Left lobe of liver (tissue), 2 donors: ENCODE data around the gene SMC1B. TPM values are rescaled to one million over a fixed set of nuclear protein-coding genes. Genes with fewer than 3 reads are reported as not detected.
"Not testable (repeated sequence)": the region's sequence is repeated elsewhere in the genome, so short reads cannot be mapped to it uniquely, and the experiment has no call there.

Source experiments
- ATAC-seq: fragments of 200-7000 bp; cut with Tn5 transposase; one replicate; pipeline ENCODE4 v1.9.1; 2020; ENCODE audit warnings: mild to moderate bottlenecking, moderate library complexity
- DNase-seq: peaks from one replicate; pipeline ENCODE4 v3.0.0-alpha.2; 2020; ENCODE audit warnings: low spot score
- total RNA-seq: library from RNA; stranded (reverse); gene quantifications from one replicate; pipeline ENCODE4 v1.2.1, GENCODE V29; 2021
- donor health status: DM: no; HTN: no; CAD: no; lungs with moderate emphysema.
- donor health status: DM: no; HTN: yes; CAD: no.

Gene SMC1B
- total RNA-seq, 1 donor from 2014 or later = not detected

- not testable (repeated sequence) for ATAC-seq, DNase-seq
Observed at GRCh38 chr22:45328261-45328660, 85.1 kb downstream of the SMC1B start.

DNA sequence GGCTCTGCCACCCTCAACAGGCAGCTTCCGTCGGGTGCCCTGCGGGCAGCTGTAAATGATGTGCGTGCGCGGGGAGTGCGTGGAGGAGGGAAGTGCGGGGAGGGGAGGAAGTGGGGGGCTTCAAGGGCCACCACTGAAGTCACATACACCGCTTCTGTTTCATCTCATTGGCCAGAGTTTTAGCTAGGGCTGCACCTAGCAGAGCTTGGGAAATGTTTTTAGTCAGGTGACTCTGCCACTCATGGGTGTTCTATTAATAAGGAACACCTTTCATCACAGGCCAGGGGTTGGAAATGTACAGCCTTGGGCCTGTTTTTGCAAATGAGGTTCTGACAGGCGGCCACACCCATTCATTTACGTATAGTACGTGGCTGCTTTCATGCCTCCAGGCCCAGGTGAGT, 89.1 kb downstream of the SMC1B start:
- no peak for ATAC-seq
- DNase-seq = no peak

GRCh38 chr22:45323695-45324094, 89.7 kb downstream of the SMC1B start:
- DNase-seq (no peak), ATAC-seq (no peak)

- peak; percentile 84 for ATAC-seq
- peak; percentile 67 for DNase-seq
Observed at GRCh38 chr22:45322873-45323525, 90.4 kb downstream of the SMC1B start.

DNA sequence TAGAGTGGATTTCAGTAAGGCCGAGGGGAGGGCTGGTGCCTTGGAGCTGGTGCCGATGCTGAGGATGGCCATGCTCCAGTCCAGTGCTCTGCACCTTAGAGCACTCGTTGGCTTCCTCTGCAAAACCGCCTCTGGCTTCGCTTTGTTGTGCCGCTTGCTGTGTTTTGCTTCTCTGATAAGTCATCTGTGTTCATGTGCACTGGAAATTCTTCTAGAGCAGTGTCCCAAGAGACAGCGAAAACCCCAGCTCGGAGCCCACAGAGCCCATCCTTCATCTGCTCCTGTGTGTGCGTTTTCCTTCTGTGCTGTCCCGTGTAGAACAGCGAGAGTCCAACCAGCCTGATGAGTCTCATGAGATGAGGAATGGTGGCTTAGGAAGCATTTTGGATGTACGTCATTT, 91.6 kb downstream of the SMC1B start:
- no peak for DNase-seq
- ATAC-seq = no peak

DNA sequence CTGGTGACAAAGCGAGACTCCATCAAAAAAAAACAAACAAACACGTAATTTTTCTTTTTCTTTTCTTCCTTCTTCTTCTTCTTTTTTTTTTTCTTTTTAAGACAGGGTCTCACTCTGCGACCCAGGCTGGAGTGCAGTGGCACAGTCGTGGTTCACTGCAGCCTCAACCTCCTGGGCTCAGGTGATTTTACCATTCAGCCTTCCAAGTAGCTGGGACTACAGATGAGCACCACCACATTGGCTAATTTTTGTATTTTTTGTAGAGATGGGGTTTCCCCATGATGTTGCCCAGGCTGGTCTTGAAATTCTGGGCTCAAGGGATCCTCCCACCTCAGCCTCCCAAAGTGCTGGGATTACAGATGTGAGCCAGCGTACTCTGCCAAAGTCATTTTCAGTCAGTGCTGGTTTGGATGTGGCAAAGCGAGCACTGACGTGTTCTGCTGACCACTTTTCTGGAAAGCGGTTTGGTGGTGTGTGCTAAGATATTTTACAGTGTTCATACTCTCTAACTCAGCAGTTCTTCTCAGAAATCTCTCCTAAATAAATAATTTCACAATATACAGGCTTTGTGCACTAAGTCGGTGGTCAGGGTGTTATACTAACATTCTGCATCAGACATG, 92.9 kb downstream of the SMC1B start:
- no peak for DNase-seq
- ATAC-seq = no peak

DNA sequence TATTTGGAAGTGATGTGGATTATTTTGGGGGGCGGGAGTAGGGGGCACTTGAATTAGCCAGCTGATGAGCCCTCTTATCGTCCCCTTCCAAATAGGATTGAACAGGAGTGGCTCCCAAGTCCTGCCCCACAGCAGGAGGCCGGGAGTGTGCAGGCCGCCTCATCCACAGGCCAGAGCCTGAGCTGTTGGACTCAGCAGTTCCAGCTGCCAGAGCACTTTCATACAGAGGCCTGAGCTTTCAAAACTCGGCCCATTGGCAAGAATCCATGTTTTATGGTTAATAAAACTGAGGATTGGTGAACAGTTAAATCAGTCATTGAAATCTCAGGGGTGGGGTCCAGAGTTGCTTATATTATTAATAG, 94.1 kb downstream of the SMC1B start:
- peak; percentile 38 for ATAC-seq
- DNase-seq = no peak

- DNase-seq = no peak
- ATAC-seq = no peak
Observed at GRCh38 chr22:45318558-45319323, 94.7 kb downstream of the SMC1B start.

- DNase-seq = peak; percentile 64
- no peak for ATAC-seq
Observed at GRCh38 chr22:45318168-45318557, 95.2 kb downstream of the SMC1B start.

DNA sequence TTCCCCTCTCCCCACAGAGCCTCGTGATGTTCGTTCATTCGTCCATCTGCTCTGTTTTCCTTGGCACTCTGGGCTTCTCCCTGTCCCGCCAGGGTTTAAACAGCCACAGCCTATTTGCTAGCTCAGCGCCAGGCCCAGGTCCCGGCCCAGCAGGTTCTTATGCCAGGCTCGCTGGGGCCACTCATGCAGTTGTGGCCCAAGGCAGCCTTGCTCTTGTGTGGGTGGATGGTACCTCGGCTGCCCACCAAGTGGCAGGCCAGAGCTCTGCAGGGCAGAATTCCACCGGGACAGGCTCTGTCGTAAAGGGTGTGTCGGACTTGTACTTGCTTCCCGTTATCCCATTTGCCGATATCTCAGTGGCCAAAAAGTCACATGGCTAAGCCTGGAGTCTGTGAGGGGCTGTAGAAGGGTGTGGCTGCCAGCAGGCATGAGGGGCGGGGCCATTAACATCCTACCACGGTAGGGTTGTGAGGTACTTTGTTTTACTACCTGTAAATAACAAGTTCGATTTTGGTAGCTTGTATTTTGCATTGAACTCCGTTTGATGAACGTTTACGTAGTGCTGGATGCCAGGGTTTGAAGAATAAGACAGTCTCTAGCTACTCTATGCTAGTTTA, 95.7 kb downstream of the SMC1B start:
- peak; percentile 88 for ATAC-seq

GRCh38 chr22:45316796-45317526, 96.4 kb downstream of the SMC1B start:
- DNase-seq (no peak), ATAC-seq (peak; percentile 48)

More for the DNA sequence above, 95.7 kb downstream of the SMC1B start:
- peak; percentile 81 for DNase-seq

- DNase-seq (no peak), ATAC-seq (no peak)
Observed at GRCh38 chr22:45314786-45315185, 98.6 kb downstream of the SMC1B start.

GRCh38 chr22:45314054-45314721, 99.2 kb downstream of the SMC1B start:
- no peak for ATAC-seq
- no peak for DNase-seq

- DNase-seq = no peak
- ATAC-seq = no peak
Observed at GRCh38 chr22:45312856-45313255, 100.5 kb downstream of the SMC1B start.

DNA sequence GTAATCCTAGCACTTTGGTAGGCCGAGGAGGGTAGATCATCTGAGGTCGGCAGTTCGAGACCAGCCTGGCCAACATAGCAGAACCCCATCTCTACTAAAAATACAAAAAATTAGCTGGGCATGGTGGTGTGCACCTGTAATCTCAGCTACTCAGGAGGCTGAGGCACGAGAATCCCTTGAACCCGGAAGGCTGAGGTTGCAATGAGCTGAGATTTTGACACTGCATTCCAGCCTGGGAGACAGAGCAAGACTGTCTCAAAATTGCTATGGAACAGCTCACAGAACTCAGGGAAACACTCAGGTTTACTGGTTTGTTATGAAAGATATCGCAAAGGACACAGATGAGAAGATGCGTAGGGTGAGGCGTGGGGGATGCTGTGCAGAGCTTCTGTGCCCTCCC, 101.0 kb downstream of the SMC1B start:
- ATAC-seq (no peak), DNase-seq (no peak)

DNA sequence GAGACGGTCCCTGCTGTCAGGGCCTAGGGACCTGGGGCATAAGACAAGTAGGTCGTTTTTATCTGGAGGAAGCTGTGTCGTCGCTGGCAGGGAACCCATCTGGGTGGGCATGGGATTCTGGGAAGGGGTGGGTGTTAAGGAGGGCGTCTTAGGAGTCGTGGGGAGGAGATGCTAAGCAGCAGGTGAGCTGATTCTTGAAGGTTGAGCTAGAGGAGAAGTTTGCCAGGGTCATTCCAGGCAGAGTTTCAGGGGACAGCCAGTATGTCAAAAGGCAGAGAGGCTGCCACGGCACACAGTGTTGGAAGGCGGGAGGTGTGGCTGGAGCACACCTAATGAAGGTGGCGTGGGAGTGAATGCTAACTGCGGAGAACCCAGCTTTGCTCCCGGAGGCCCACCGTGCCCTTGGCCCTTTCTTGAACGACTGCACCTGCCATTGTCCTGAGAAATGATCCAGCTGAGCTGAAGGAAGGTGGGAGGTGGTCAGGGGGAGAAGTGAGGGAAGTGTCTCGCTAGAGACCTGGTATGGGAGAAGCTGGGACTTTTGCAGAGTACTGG, 102.3 kb downstream of the SMC1B start:
- DNase-seq (no peak), ATAC-seq (no peak)

DNA sequence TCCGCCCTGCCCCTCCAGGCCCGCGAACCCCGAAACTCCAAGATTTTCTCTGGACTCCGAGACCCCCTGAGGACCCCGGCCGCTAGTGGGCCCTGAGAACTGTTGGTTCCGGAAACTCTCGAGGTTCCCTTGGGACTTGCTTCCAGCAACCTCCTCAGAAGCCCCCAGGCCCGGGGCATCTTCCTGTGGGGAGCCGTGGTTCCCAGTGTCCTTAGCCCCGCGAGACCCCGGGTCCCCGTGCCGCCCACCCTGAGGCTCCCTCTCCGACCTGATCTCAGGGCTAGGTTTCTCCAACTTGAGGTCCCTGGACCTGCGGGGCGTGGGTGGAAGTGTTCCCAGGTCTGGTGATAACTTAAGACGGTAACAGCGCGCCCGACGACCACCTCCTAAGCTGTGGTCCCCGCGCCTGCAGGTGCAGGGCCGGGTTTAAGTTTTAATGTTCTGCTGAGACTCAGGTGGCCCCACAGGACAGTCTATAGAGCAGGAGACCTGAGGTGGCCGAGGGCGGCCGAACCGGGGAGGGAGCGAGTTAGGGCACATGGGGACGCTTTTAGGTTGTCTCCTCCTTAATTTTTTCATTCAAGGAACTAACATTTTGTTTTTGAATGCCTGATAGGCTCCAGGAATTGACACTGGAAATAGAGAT, 102.9 kb downstream of the SMC1B start:
- no peak for ATAC-seq
- DNase-seq = no peak

GRCh38 chr22:45309422-45310227, 103.8 kb downstream of the SMC1B start, which contains the start of gene FAM118A:
Gene FAM118A, plus strand, starts transcription at chr22:45309934. Its CDS starts 12,446 bp downstream, at chr22:45322380.
- ATAC-seq = peak; percentile 94
- peak; percentile 97 for DNase-seq
